ENCODE data around the gene PRICKLE2.

DNA sequence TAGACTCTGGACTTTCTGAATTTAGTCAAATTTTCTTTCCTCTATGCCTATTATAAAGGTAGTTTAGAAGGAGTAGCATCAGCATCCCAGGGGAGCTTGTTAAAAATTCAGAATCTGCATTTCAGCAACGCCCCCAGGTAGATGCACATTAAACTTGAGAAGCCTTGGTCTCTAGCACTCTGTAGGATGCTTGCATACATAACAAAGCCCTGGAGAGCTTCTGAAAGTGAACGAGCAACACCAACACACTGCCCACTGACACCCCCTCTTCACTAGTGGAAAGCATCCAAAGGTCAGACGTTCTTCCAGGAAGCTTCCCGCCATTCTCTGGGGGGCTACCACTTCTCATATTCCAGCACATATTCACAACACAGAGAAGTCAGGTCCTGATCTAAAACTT, 6.5 kb downstream of the PRICKLE2 start:
- TF ChIP-seq, protein P1, sequence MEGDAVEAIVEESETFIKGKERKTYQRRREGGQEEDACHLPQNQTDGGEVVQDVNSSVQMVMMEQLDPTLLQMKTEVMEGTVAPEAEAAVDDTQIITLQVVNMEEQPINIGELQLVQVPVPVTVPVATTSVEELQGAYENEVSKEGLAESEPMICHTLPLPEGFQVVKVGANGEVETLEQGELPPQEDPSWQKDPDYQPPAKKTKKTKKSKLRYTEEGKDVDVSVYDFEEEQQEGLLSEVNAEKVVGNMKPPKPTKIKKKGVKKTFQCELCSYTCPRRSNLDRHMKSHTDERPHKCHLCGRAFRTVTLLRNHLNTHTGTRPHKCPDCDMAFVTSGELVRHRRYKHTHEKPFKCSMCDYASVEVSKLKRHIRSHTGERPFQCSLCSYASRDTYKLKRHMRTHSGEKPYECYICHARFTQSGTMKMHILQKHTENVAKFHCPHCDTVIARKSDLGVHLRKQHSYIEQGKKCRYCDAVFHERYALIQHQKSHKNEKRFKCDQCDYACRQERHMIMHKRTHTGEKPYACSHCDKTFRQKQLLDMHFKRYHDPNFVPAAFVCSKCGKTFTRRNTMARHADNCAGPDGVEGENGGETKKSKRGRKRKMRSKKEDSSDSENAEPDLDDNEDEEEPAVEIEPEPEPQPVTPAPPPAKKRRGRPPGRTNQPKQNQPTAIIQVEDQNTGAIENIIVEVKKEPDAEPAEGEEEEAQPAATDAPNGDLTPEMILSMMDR (IDR thresholded peaks at IDR 0.05; ENCODE audit: low read length) = no peak
- TF ChIP-seq EZH2 (IDR thresholded peaks at IDR 0.05; ENCODE audit: borderline replicate concordance, low read length) = no peak
